PFSK-1 (cell line): ENCODE results near the gene MRPL41.

Source experiments
- FOXP2 ChIP-seq: optimal IDR thresholded peaks from 2 replicates; pipeline ENCODE3; 2011; ENCODE audit warnings: borderline replicate concordance, control low read depth, inconsistent platforms; ENCODE audit not compliant: insufficient read depth; ENCODE audit errors: extremely low read length, extremely low read depth
- POLR2AphosphoS5 ChIP-seq: IDR thresholded peaks from 2 replicates; pipeline ENCODE4 v1.6.1; 2012; ENCODE audit warnings: low read depth, mild to moderate bottlenecking, control low read depth, low read length, moderate library complexity
- REST ChIP-seq, 2 experiments: IDR thresholded peaks; 2 replicates each; pipeline versions ENCODE4 v1.6.1 to v1.8.0; 2011 to 2012; ENCODE audit warnings: low read depth in 2 of 2, low read length in 2 of 2, control low read depth in 1 of 2, inconsistent platforms in 1 of 2, mild to moderate bottlenecking in 1 of 2, moderate library complexity in 1 of 2; ENCODE audit not compliant: insufficient read depth in 1 of 2
- SIN3A ChIP-seq: IDR thresholded peaks from 2 replicates; pipeline ENCODE4 v1.6.1; 2012; ENCODE audit warnings: mild to moderate bottlenecking, low read length, moderate library complexity, borderline replicate concordance; ENCODE audit not compliant: insufficient read depth
- TAF1 ChIP-seq: IDR thresholded peaks from 2 replicates; pipeline ENCODE4 v1.6.1; 2012; ENCODE audit warnings: low read length, control low read depth, borderline replicate concordance; ENCODE audit not compliant: insufficient read depth

GRCh38 chr9:137569609-137570203 is 18.0 kb downstream of the MRPL41 start:
- no peak for TF ChIP-seq TAF1
- no peak for TF ChIP-seq REST (IDR thresholded peaks at IDR 0.05; ENCODE audit: insufficient read depth in 1 of 2, low read depth in 2 of 2, low read length in 2 of 2)
- no peak for TF ChIP-seq POLR2AphosphoS5
- no peak for TF ChIP-seq SIN3A
- no peak for TF ChIP-seq FOXP2
